Activated naive CD8-positive, alpha-beta T cell (primary cell): ENCODE data around the gene DCAF4.
"Not testable (repeated sequence)": the region's sequence is repeated elsewhere in the genome, so short reads cannot be mapped to it uniquely, and the experiment has no call there.

ENCODE experiments used
- H3K27ac Mint-ChIP-seq: one replicate; pipeline ENCODE4 v1.8.0; 2021; ENCODE audit warnings: mixed read lengths
- H3K27me3 Mint-ChIP-seq: one replicate; pipeline ENCODE4 v1.8.0; 2021; ENCODE audit warnings: mixed read lengths
- H3K36me3 Mint-ChIP-seq: one replicate; pipeline ENCODE4 v1.8.0; 2021; ENCODE audit warnings: mixed read lengths
- H3K4me1 Mint-ChIP-seq: one replicate; pipeline ENCODE4 v1.8.0; 2021; ENCODE audit warnings: low read depth, mixed read lengths
- H3K4me3 Mint-ChIP-seq: one replicate; pipeline ENCODE4 v1.8.0; 2021; ENCODE audit warnings: mild to moderate bottlenecking, mixed read lengths
- H3K9me3 Mint-ChIP-seq: one replicate; pipeline ENCODE4 v1.8.0; 2021; ENCODE audit warnings: low read depth, mixed read lengths

DCAF4 gene

DNA sequence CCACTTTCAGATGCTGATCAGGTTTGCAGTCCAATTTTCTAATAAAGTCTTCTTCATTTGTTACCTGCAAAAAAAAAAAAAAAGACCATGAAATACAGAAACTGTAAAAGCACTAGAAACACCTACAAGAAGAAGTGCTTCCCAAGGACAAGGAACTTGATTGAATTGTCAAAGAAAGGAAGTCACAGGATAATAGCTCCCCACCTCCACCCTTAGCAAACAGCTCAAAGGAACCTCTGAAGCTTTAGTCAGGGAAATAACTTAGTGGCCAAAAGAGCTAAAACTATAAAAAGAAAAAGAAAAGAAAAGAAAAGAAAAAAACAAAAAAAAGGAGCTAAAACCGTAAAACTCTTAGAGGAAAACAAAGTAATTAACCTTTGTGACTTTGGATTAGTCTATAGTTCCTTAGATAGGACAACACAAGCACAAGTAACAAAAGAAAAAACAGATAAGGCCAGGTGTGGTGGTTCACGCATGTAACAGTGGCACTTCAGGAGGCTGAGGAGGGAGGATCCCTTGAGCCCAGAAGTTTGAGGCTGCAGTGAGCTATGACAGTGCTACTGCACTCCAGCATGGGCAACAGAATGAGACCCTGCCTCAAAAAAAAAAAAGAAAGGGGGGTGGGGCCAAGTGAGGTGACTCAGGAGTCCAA, 72.1 kb downstream of the DCAF4 start:
- Mint-ChIP-seq H3K27me3 (no peaks in the 10 kb centered on the region), H3K4me1 (peaks cover 8% of the 10 kb centered on the region), H3K9me3 (no peaks in the 10 kb centered on the region), H3K36me3 (peaks cover 17% of the 10 kb centered on the region), H3K4me3 (no peak overlapping the region), H3K27ac (no peak overlapping the region)

DNA sequence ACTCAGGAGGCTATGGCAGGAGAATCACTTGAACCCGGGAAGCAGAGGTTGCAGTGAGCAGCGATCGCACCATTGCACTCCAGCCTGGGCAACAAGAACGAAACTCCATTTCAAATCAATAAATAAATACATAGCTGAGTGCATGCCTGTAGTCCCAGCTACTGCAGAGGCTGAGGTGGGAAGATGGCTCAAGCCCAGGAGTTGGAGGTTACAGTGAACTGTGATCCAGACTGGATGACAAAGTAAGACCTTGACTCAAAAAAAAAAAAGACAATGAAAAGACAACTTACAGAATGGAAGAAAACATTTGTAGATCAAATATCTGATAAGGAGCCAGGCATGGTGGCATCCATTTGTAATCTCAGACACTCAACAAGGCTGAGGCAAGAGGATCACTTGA, 73.1 kb downstream of the DCAF4 start:
- H3K9me3 Mint-ChIP-seq = no peaks in the 10 kb centered on the region
- H3K4me1 Mint-ChIP-seq = peaks cover 8% of the 10 kb centered on the region
- H3K27ac Mint-ChIP-seq = no peak overlapping the region
- H3K27me3 Mint-ChIP-seq = no peaks in the 10 kb centered on the region
- peaks cover 16% of the 10 kb centered on the region for H3K36me3 Mint-ChIP-seq
- no peak overlapping the region for H3K4me3 Mint-ChIP-seq

DNA sequence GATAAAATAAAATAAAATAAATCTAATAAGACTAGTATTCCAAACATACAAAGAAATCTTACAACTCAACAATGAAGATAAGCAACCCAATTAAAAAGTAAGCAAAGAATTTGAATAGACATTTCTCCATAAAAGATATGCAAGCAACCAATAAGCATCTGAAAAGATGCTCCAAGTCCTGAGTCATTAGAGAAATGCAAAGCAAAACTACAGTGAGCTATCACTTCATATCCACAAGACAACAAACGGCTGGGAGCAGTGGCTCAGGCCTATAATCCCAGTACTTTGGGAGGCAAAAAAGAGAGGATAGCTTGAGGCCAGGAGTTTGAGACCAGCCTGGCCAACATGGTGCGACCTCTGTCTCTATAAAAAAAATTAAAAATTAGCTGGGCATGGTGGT, 73.8 kb downstream of the DCAF4 start:
- no peak overlapping the region for H3K4me3 Mint-ChIP-seq
- no peak overlapping the region for H3K27ac Mint-ChIP-seq
- peaks cover 13% of the 10 kb centered on the region for H3K36me3 Mint-ChIP-seq
- H3K4me1 Mint-ChIP-seq = peaks cover 10% of the 10 kb centered on the region
- H3K9me3 Mint-ChIP-seq = no peaks in the 10 kb centered on the region
- no peaks in the 10 kb centered on the region for H3K27me3 Mint-ChIP-seq

DNA sequence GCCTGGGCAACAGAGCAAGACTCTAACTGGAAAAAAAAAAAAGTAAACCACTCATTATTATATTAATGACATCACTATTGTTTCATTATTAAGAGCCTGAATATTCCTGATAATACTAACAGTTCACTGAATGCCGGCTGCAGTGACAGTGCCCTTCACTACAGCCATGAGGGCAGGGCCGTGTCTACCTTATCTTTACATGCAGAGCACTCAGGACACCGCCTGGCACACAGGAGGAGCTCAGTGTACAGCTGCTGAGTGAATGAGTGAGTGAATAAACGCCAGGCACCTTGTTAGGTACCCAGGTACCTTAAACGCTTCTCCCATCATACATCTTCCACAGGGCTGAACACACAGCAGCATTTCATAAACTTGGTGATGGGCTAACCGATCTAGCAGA, 77.4 kb downstream of the DCAF4 start:
- H3K36me3 Mint-ChIP-seq = peaks cover 9% of the 10 kb centered on the region
- H3K27me3 Mint-ChIP-seq = no peaks in the 10 kb centered on the region
- no peak overlapping the region for H3K27ac Mint-ChIP-seq
- no peak overlapping the region for H3K4me3 Mint-ChIP-seq
- H3K9me3 Mint-ChIP-seq = no peaks in the 10 kb centered on the region
- H3K4me1 Mint-ChIP-seq = peaks cover 7% of the 10 kb centered on the region

DNA sequence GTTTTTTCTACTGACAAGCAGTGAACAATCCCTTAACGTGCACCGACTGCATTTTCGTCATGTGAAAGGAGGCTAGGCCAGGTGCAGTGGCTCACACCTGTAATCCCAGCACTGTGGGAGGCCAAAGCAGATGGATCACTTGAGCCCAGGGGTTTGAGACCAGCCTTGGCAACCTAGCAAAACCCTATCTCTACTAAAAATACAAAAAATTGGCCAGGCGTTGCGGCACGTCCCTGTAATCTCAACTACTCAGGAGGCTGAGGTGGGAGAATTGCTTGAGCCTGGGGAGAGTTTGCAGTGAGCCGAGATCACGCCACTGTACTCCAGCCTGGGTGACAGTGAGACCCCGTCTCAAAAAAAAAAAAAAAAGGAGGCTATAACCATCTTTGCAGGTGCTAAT, 78.4 kb downstream of the DCAF4 start:
- not testable (repeated sequence) for H3K9me3 Mint-ChIP-seq, H3K27me3 Mint-ChIP-seq, H3K4me1 Mint-ChIP-seq, H3K27ac Mint-ChIP-seq, H3K4me3 Mint-ChIP-seq
- peaks cover 14% of the 10 kb centered on the region for H3K36me3 Mint-ChIP-seq

DNA sequence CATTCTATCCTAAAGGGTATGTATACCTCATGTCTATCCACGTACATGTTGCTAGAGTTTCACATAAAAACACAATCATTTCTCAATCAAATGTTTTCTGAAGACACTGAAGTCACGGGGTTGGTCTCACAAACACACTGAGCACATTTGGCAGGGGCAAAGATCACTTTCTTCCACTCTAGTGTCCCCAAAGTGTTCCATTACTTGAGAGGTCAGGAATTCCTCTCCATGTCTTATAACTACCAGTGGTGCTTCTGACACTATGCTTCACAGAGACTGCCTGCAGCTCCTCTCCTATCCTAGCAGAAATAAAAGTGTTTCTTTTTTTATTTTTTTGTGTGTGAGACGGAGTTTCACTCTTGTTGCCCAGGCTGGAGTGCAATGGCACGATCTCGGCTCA, 81.6 kb downstream of the DCAF4 start:
- no peak overlapping the region for H3K4me3 Mint-ChIP-seq
- H3K27ac Mint-ChIP-seq = no peak overlapping the region
- no peaks in the 10 kb centered on the region for H3K27me3 Mint-ChIP-seq
- peaks cover 16% of the 10 kb centered on the region for H3K36me3 Mint-ChIP-seq
- peaks cover 4% of the 10 kb centered on the region for H3K4me1 Mint-ChIP-seq
- no peaks in the 10 kb centered on the region for H3K9me3 Mint-ChIP-seq

DNA sequence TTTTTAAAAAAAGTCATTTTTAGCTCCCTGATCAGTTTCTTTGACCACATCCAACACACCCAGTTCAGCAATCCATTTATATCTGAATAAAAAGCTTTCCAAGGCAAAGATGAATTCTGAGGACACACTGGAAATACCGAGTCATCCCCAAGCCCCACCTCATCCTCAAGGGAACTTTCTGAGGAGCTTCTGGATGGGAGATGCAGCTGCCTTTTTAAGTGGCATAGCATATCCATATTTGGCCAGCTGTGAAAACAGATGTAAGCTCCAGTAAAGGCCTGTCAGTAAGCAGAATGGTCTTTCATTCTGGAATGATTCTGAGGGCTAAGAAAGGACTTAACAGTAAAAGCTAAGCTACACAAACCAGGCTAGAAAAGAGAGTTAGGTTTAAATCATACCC, 82.2 kb downstream of the DCAF4 start:
- no peak overlapping the region for H3K4me3 Mint-ChIP-seq
- H3K4me1 Mint-ChIP-seq = peaks cover 7% of the 10 kb centered on the region
- H3K9me3 Mint-ChIP-seq = no peaks in the 10 kb centered on the region
- no peaks in the 10 kb centered on the region for H3K27me3 Mint-ChIP-seq
- H3K36me3 Mint-ChIP-seq = peaks cover 17% of the 10 kb centered on the region
- H3K27ac Mint-ChIP-seq = no peak overlapping the region
